ENCODE results near the gene HOOK2. TPM values are rescaled to one million over a fixed set of nuclear protein-coding genes. Genes with fewer than 3 reads are reported as not detected.

The HOOK2 gene
- total and polyA plus RNA-seq, 2 donors from 2014 or later, result 41.8 to 58.1 TPM

DNA sequence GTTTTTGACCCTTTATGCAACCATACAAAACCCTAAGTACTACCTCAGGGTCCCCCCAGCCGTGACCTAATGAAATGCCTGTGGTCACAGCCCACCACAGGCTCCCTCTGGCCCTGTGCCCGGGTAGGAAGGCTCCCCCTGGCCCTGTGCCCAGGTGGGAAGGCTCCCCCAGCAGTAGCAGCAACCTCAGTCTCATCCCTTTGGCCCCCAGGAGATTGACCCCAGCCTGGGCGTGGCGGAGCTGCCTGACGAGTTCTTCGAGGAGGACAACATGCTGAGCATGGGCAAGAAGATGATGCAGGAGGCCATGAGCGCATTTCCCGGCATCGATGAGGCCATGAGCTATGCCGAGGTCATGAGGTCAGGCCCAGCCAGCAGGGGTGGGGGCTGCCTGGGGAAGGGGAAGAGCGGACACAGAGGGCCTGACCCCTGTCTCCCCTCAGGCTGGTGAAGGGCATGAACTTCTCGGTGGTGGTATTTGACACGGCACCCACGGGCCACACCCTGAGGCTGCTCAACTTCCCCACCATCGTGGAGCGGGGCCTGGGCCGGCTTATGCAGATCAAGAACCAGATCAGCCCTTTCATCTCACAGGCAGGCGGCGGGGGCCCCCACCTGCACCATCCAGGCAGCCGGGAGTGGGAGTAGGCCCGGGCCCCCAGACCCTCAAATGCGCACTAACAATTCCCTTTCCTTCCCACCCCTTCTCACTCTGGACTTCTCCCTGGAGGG is 30.0 kb downstream of the HOOK2 start:
- intact Hi-C loops (cut with DNase I), result no loop called here
- TF ChIP-seq, protein P1, sequence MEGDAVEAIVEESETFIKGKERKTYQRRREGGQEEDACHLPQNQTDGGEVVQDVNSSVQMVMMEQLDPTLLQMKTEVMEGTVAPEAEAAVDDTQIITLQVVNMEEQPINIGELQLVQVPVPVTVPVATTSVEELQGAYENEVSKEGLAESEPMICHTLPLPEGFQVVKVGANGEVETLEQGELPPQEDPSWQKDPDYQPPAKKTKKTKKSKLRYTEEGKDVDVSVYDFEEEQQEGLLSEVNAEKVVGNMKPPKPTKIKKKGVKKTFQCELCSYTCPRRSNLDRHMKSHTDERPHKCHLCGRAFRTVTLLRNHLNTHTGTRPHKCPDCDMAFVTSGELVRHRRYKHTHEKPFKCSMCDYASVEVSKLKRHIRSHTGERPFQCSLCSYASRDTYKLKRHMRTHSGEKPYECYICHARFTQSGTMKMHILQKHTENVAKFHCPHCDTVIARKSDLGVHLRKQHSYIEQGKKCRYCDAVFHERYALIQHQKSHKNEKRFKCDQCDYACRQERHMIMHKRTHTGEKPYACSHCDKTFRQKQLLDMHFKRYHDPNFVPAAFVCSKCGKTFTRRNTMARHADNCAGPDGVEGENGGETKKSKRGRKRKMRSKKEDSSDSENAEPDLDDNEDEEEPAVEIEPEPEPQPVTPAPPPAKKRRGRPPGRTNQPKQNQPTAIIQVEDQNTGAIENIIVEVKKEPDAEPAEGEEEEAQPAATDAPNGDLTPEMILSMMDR (IDR thresholded peaks at IDR 0.05; ENCODE audit: borderline replicate concordance, extremely low read depth, insufficient read depth), result no peak
- H3K27ac ChIP-seq (ENCODE audit: low read depth in 2 of 2, low read length in 2 of 2), result no peak overlapping the region
- H3K27me3 ChIP-seq (ENCODE audit: control insufficient read depth, insufficient read depth, low read length), result no peaks in the 10 kb centered on the region
- no peak for FAIRE-seq
- no peak overlapping the region for H3K4me3 ChIP-seq (ENCODE audit: low read length in 3 of 3)
- no peaks in the 10 kb centered on the region for H3K9me3 ChIP-seq (ENCODE audit: control insufficient read depth in 2 of 3, insufficient read depth in 1 of 3, low read length in 3 of 3)
- no peak overlapping the region for H3K9ac ChIP-seq (ENCODE audit: low read length in 3 of 3)
- DNase-seq, result no peak
- H3K4me1 ChIP-seq (ENCODE audit: control insufficient read depth in 2 of 3, insufficient read depth in 2 of 3, low read depth in 1 of 3, low read length in 3 of 3), result no peaks in the 10 kb centered on the region
- peaks cover 2 to 9% (median 9%) of the 10 kb centered on the region in 3 donors for H3K36me3 ChIP-seq (ENCODE audit: control insufficient read depth in 2 of 3, insufficient read depth in 3 of 3, low read length in 3 of 3)

DNA sequence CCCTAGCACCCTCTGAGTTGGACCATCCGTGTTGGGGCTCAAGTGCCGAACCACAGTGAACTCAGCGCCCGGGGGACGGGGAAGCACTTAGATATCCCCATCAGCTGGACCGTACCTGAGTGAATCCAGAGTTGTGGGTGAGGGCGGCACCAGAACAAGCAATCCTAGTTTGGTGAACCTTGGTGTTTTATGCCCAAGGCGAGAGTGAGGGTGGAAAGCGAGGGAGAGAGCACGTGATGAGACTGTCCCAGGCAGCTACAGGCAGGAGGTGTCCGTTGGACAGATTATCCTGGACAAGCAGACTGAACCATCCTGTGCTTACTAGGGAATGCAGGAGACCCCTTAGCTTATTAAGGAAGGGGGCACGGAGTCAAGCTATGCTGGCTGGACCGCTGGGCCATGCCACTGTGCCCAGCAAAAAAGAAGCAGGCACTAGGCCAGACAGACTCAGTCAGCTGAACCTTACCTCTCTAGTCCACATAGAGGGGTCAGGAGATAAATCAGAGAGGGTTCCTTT is 37.5 kb downstream of the HOOK2 start:
- DNase-seq (no peak), FAIRE-seq (no peak)
- Histone ChIP-seq H3K4me1 (ENCODE audit: control insufficient read depth in 2 of 3, insufficient read depth in 2 of 3, low read depth in 1 of 3, low read length in 3 of 3) (peaks cover 2 to 21% (median 20%) of the 10 kb centered on the region in 3 donors), H3K27me3 (ENCODE audit: control insufficient read depth, insufficient read depth, low read length) (no peaks in the 10 kb centered on the region), H3K9ac (ENCODE audit: low read length in 3 of 3) (peak overlapping the region; percentile 59 to 76 (median 59)), H3K36me3 (ENCODE audit: control insufficient read depth in 2 of 3, insufficient read depth in 3 of 3, low read length in 3 of 3) (peaks cover 0 to 15% (median 0%) of the 10 kb centered on the region in 3 donors), H3K9me3 (ENCODE audit: control insufficient read depth in 2 of 3, insufficient read depth in 1 of 3, low read length in 3 of 3) (no peaks in the 10 kb centered on the region), H3K4me3 (ENCODE audit: low read length in 3 of 3) (peak overlapping the region; percentile 85 to 95 (median 86)), H3K27ac (ENCODE audit: low read depth in 2 of 2, low read length in 2 of 2) (no peak overlapping the region)
- TF ChIP-seq, protein P1 (IDR thresholded peaks at IDR 0.05; ENCODE audit: borderline replicate concordance, extremely low read depth, insufficient read depth), result no peak
- intact Hi-C loops (cut with DNase I), result no loop called here

DNA sequence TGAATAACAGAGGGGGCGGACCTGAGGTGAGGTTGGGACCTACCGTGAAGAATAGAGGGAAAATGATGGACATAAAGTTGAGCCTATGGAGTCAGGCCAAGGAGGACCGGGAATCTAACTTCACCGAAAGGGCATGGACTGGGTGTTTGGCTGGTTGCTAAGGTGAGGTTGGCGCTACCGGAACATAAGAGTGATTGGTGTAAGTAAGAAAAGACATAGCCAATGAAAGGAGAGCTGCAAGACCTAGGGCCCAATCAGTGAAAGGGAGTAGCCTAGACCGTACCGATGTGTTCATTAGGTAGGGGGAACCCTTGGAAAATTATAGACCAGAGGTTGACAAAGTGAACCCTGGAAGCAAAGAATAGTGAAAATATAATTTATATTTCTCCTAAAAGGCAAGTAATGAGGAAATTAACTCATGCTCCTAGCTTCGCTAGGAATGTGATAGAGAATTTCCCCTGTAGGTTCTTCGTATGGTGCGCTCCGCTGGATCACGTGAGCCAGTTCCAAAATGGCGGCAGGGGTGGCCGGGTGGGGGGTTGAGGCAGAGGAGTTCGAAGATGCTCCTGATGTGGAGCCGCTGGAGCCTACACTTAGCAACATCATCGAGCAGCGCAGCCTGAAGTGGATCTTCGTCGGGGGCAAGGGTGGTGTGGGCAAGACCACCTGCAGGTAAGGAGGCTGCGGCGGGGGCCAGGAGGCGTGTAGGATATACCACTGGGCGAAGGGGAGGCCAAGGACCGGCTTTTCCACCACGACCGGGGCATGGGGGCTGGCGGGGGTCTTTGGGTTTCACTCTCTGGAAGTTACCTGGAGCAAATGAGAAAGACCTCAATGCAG is 38.1 kb downstream of the HOOK2 start, which contains the start of gene GET3:
Gene GET3, plus strand, starts transcription at position 503 of the 840 bp plus-strand sequence. Its CDS starts 9 bp downstream, at position 512.
- peak within 1 kb of the TSS; percentile 85 to 95 (median 86) for H3K4me3 ChIP-seq (ENCODE audit: low read length in 3 of 3)
- TF ChIP-seq, protein P1 (IDR thresholded peaks at IDR 0.05; ENCODE audit: borderline replicate concordance, extremely low read depth, insufficient read depth), result peak; percentile 1
- no peaks in the 10 kb centered on the region for H3K9me3 ChIP-seq (ENCODE audit: control insufficient read depth in 2 of 3, insufficient read depth in 1 of 3, low read length in 3 of 3)
- H3K27ac ChIP-seq (ENCODE audit: low read depth in 2 of 2, low read length in 2 of 2), result peak within 1 kb of the TSS; percentile 87 to 92
- peak within 1 kb of the TSS; percentile 59 to 76 (median 59) for H3K9ac ChIP-seq (ENCODE audit: low read length in 3 of 3)
- intact Hi-C loops (cut with DNase I), result no loop called here
- peak; percentile 95 to 100 (median 98) for DNase-seq
- H3K27me3 ChIP-seq (ENCODE audit: control insufficient read depth, insufficient read depth, low read length), result no peaks in the 10 kb centered on the region
- H3K36me3 ChIP-seq (ENCODE audit: control insufficient read depth in 2 of 3, insufficient read depth in 3 of 3, low read length in 3 of 3), result peaks cover 0 to 13% (median 0%) of the 10 kb centered on the region in 3 donors
- peaks cover 2 to 23% (median 20%) of the 10 kb centered on the region in 3 donors for H3K4me1 ChIP-seq (ENCODE audit: control insufficient read depth in 2 of 3, insufficient read depth in 2 of 3, low read depth in 1 of 3, low read length in 3 of 3)
- FAIRE-seq, result peak; percentile 99
